PFSK-1 (cell line): Measurements from ENCODE around the gene AP1S2.

Source experiments
- POLR2AphosphoS5 ChIP-seq: IDR thresholded peaks from 2 replicates; pipeline ENCODE4 v1.6.1; 2012; ENCODE audit warnings: low read depth, mild to moderate bottlenecking, control low read depth, low read length, moderate library complexity
- TF ChIP-seq, protein P1 (sequence below), 2 experiments: IDR thresholded peaks; 2 replicates each; pipeline versions ENCODE4 v1.6.1 to v1.8.0; 2011 to 2012; ENCODE audit warnings: low read depth in 2 of 2, low read length in 2 of 2, control low read depth in 1 of 2, inconsistent platforms in 1 of 2, mild to moderate bottlenecking in 1 of 2, moderate library complexity in 1 of 2; ENCODE audit not compliant: insufficient read depth in 1 of 2

DNA sequence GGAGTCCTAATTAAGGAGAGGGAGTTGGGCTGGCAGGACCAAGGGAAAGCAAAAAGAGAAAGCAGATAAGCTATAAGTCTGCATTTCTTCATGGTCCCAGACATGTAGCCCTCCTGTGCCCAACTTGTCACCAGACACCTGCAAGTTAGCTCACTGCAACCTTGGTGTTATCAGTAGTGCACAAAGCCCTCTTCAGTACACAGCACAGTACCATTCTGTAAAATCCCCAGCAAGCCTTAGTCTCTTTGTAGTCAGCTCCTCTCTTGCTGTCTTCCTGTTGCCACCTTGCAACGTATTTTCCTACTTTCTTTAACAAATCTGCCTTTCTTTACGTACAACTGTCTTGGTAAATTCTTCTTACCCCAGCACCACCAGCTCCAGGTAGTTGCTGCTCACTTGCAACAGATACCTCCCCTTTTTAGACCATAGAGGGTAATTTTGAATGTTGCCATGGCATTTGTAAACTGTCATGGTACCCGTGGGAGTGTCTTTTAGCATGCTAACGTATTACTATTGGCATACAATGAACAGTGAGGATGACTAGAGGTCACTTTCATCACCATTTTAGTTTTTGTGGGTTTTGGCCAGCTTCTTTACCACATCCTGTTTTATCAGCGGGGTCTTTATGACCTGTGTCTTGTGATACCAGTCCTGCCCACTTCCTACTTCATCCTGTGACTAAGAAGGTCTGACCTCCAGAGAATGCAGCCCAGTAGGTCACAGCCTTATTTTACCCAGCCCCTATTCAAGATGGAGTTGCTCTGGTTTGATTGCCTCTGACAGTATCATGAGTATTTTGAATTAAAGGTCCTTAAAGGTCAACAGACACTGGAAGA lies 28.3 kb upstream of the AP1S2 start:
- no peak for TF ChIP-seq POLR2AphosphoS5
- TF ChIP-seq, protein P1, sequence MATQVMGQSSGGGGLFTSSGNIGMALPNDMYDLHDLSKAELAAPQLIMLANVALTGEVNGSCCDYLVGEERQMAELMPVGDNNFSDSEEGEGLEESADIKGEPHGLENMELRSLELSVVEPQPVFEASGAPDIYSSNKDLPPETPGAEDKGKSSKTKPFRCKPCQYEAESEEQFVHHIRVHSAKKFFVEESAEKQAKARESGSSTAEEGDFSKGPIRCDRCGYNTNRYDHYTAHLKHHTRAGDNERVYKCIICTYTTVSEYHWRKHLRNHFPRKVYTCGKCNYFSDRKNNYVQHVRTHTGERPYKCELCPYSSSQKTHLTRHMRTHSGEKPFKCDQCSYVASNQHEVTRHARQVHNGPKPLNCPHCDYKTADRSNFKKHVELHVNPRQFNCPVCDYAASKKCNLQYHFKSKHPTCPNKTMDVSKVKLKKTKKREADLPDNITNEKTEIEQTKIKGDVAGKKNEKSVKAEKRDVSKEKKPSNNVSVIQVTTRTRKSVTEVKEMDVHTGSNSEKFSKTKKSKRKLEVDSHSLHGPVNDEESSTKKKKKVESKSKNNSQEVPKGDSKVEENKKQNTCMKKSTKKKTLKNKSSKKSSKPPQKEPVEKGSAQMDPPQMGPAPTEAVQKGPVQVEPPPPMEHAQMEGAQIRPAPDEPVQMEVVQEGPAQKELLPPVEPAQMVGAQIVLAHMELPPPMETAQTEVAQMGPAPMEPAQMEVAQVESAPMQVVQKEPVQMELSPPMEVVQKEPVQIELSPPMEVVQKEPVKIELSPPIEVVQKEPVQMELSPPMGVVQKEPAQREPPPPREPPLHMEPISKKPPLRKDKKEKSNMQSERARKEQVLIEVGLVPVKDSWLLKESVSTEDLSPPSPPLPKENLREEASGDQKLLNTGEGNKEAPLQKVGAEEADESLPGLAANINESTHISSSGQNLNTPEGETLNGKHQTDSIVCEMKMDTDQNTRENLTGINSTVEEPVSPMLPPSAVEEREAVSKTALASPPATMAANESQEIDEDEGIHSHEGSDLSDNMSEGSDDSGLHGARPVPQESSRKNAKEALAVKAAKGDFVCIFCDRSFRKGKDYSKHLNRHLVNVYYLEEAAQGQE (IDR thresholded peaks at IDR 0.05; ENCODE audit: insufficient read depth in 1 of 2, low read depth in 2 of 2, low read length in 2 of 2), result no peak
